CD4-positive, alpha-beta memory T cell (primary cell): ENCODE measurements around the gene HCK. TPM values are rescaled to one million over a fixed set of nuclear protein-coding genes. Genes with fewer than 3 reads are reported as not detected.

ENCODE experiments used
- CTCF ChIA-PET: fragments of 350-600 bp; sonication (Branson Sonifier 250); formaldehyde crosslinking; loops from one replicate; lab custom pipeline; 2021; ENCODE audit warnings: inconsistent platforms; ENCODE audit not compliant: partially characterized antibody; lab: Charles Lee
- POLR2A ChIA-PET: fragments of 350-600 bp; sonication (Branson Sonifier 250); formaldehyde crosslinking; loops from one replicate; lab custom pipeline; 2021; ENCODE audit not compliant: partially characterized antibody; lab: Charles Lee
- DNase-seq, 5 donors: peaks; one replicate each; pipeline versions ENCODE4 v3.0.0 to v3.0.0-alpha.2; 2020 to 2022; ENCODE audit warnings: mixed read lengths in 1 of 5
- H3K27ac ChIP-seq: one replicate; pipeline ENCODE4 v1.7.0; 2013; ENCODE audit warnings: low read depth, low read length
- H3K27me3 ChIP-seq: 2 replicates; pipeline ENCODE4 v1.7.0; 2013; ENCODE audit warnings: mild to moderate bottlenecking, low read length, moderate library complexity; ENCODE audit not compliant: insufficient read depth
- H3K36me3 ChIP-seq: 2 replicates; pipeline ENCODE4 v1.7.0; 2013; ENCODE audit warnings: mild to moderate bottlenecking, low read length, moderate library complexity; ENCODE audit not compliant: insufficient read depth
- H3K4me1 ChIP-seq: 2 replicates; pipeline ENCODE4 v1.7.0; 2013; ENCODE audit warnings: mild to moderate bottlenecking, low read length, moderate library complexity; ENCODE audit not compliant: insufficient read depth
- H3K4me3 ChIP-seq, 2 donors: one replicate each; pipeline ENCODE4 v1.7.0; 2013; ENCODE audit warnings: low read length in 2 of 2, mild to moderate bottlenecking in 1 of 2
- H3K9me3 ChIP-seq, 2 donors: one replicate each; pipeline ENCODE4 v1.7.0; 2013; ENCODE audit warnings: low read length in 2 of 2, control low read depth in 1 of 2; ENCODE audit not compliant: control insufficient read depth in 1 of 2
- H3K27ac Mint-ChIP-seq, 7 donors: one replicate each; pipeline ENCODE4 v1.8.0; 2020 to 2021; ENCODE audit warnings: mixed read lengths in 7 of 7, mild to moderate bottlenecking in 6 of 7, inconsistent platforms in 3 of 7, moderate library complexity in 3 of 7
- H3K27me3 Mint-ChIP-seq, 2 donors: one replicate each; pipeline ENCODE4 v1.8.0; 2020 to 2021; ENCODE audit warnings: mixed read lengths in 2 of 2
- H3K36me3 Mint-ChIP-seq, 2 donors: one replicate each; pipeline ENCODE4 v1.8.0; 2020 to 2021; ENCODE audit warnings: mixed read lengths in 2 of 2, inconsistent platforms in 1 of 2, mild to moderate bottlenecking in 1 of 2
- H3K4me1 Mint-ChIP-seq, 4 donors: one replicate each; pipeline ENCODE4 v1.8.0; 2020 to 2021; ENCODE audit warnings: mixed read lengths in 4 of 4, mild to moderate bottlenecking in 1 of 4
- H3K4me3 Mint-ChIP-seq, 8 donors: one replicate each; pipeline ENCODE4 v1.8.0; 2020 to 2021; ENCODE audit warnings: mixed read lengths in 8 of 8, mild to moderate bottlenecking in 7 of 8, moderate library complexity in 6 of 8, inconsistent platforms in 3 of 8
- H3K9me3 Mint-ChIP-seq, 8 donors: one replicate each; pipeline ENCODE4 v1.8.0; 2020 to 2021; ENCODE audit warnings: mixed read lengths in 8 of 8, mild to moderate bottlenecking in 5 of 8, inconsistent platforms in 3 of 8, moderate library complexity in 1 of 8
- intact Hi-C: fragments of 100-400 bp; cut with micrococcal nuclease; formaldehyde crosslinking; loops from one replicate; pipeline ENCODE4 v1.15.1; 2023
- polyA plus RNA-seq, 2 donors: library from polyadenylated mRNA; unstranded; fragments of 300-500 nt; fragmentation: Illumina TruSeq; gene quantifications; one replicate each; pipeline ENCODE4 v1.2.3, GENCODE V29; 2021
- total RNA-seq, 2 experiments: library from RNA; stranded (reverse); gene quantifications; one replicate each; pipeline ENCODE4 v1.2.3, GENCODE V29; 2021

HCK gene
- total and polyA plus RNA-seq, 4 experiments from 2014 or later, result 0.09 to 1.3 (median 0.75) TPM

GRCh38 chr20:32050851-32051556, 1.0 kb upstream of the HCK start:
- Histone ChIP-seq H3K27ac (no peak overlapping the region), H3K36me3 (no peaks in the 10 kb centered on the region), H3K4me3 (no peak overlapping the region)

GRCh38 chr20:32051720-32052089, 337 bp upstream of the HCK start:
- DNase-seq, result no peak
- H3K4me3 ChIP-seq, result no peak overlapping the region
- H3K27ac ChIP-seq, result no peak overlapping the region
- Mint-ChIP-seq H3K9me3 (peaks cover 0 to 3% (median 0%) of the 10 kb centered on the region in 8 donors), H3K4me1 (peaks cover 13 to 22% (median 18%) of the 10 kb centered on the region in 4 donors), H3K27me3 (peaks cover 43 to 54% of the 10 kb centered on the region in 2 donors), H3K4me3 (peak overlapping the region; percentile 42 to 85 (median 73)), H3K36me3 (no peaks in the 10 kb centered on the region), H3K27ac (peak overlapping the region in 1 of 7 donors; percentile 35)
- H3K27me3 ChIP-seq, result peaks cover 21% of the 10 kb centered on the region
- intact Hi-C loops, result no loop called here
- ChIA-PET CTCF (no interaction called here), POLR2A (no interaction called here)
- H3K36me3 ChIP-seq, result no peaks in the 10 kb centered on the region
- peaks cover 20% of the 10 kb centered on the region for H3K4me1 ChIP-seq
- H3K9me3 ChIP-seq, result no peaks in the 10 kb centered on the region

More at GRCh38 chr20:32050851-32051556, 1.0 kb upstream of the HCK start:
- ChIA-PET CTCF (no interaction called here), POLR2A (no interaction called here)
- H3K27me3 Mint-ChIP-seq, result peaks cover 47 to 57% of the 10 kb centered on the region in 2 donors
- H3K4me1 Mint-ChIP-seq, result peaks cover 13 to 22% (median 18%) of the 10 kb centered on the region in 4 donors
- H3K9me3 Mint-ChIP-seq, result peaks cover 0 to 5% (median 0%) of the 10 kb centered on the region in 8 donors
- H3K27ac Mint-ChIP-seq, result no peak overlapping the region
- peaks cover 21% of the 10 kb centered on the region for H3K27me3 ChIP-seq
- H3K9me3 ChIP-seq, result no peaks in the 10 kb centered on the region
- DNase-seq, result no peak
- peaks cover 20% of the 10 kb centered on the region for H3K4me1 ChIP-seq
- H3K4me3 Mint-ChIP-seq, result peak overlapping the region in 6 of 8 donors; percentile 42 to 85 (median 73)
- H3K36me3 Mint-ChIP-seq, result no peaks in the 10 kb centered on the region
- intact Hi-C loops, result no loop called here

- DNase-seq, result no peak
- H3K36me3 Mint-ChIP-seq, result no peaks in the 10 kb centered on the region
- intact Hi-C loops, result no loop called here
- Histone ChIP-seq H3K27me3 (peaks cover 21% of the 10 kb centered on the region), H3K36me3 (no peaks in the 10 kb centered on the region), H3K4me3 (no peak overlapping the region), H3K27ac (no peak overlapping the region), H3K9me3 (no peaks in the 10 kb centered on the region), H3K4me1 (peaks cover 20% of the 10 kb centered on the region)
- peaks cover 0 to 3% (median 0%) of the 10 kb centered on the region in 8 donors for H3K9me3 Mint-ChIP-seq
- CTCF ChIA-PET, result no interaction called here
- POLR2A ChIA-PET, result no interaction called here
- peaks cover 39 to 56% of the 10 kb centered on the region in 2 donors for H3K27me3 Mint-ChIP-seq
- no peak overlapping the region for H3K27ac Mint-ChIP-seq
- peak overlapping the region; percentile 24 to 72 (median 46) for H3K4me3 Mint-ChIP-seq
- H3K4me1 Mint-ChIP-seq, result peaks cover 13 to 22% (median 18%) of the 10 kb centered on the region in 4 donors
These were observed 828 bp downstream of the HCK start for GRCh38 chr20:32052778-32053362.

GRCh38 chr20:32053648-32054047, 1.6 kb downstream of the HCK start:
- CTCF ChIA-PET, result no interaction called here
- Histone ChIP-seq H3K27ac (no peak overlapping the region), H3K4me3 (no peak overlapping the region), H3K4me1 (peaks cover 20% of the 10 kb centered on the region), H3K36me3 (no peaks in the 10 kb centered on the region), H3K27me3 (peaks cover 21% of the 10 kb centered on the region), H3K9me3 (no peaks in the 10 kb centered on the region)
- intact Hi-C loops, result no loop called here
- H3K27ac Mint-ChIP-seq, result no peak overlapping the region
- H3K4me3 Mint-ChIP-seq, result no peak overlapping the region
- POLR2A ChIA-PET, result no interaction called here
- DNase-seq, result no peak
- H3K36me3 Mint-ChIP-seq, result no peaks in the 10 kb centered on the region
- peaks cover 13 to 22% (median 18%) of the 10 kb centered on the region in 4 donors for H3K4me1 Mint-ChIP-seq
- H3K9me3 Mint-ChIP-seq, result peaks cover 0 to 3% (median 0%) of the 10 kb centered on the region in 8 donors
- H3K27me3 Mint-ChIP-seq, result peaks cover 41 to 54% of the 10 kb centered on the region in 2 donors

GRCh38 chr20:32056708-32057483, 4.9 kb downstream of the HCK start:
- no peak for DNase-seq
- Mint-ChIP-seq H3K27me3 (peaks cover 29 to 48% of the 10 kb centered on the region in 2 donors), H3K27ac (no peak overlapping the region), H3K4me1 (peaks cover 4 to 8% (median 6%) of the 10 kb centered on the region in 4 donors), H3K4me3 (no peak overlapping the region), H3K36me3 (no peaks in the 10 kb centered on the region), H3K9me3 (no peaks in the 10 kb centered on the region)
- intact Hi-C loops, result no loop called here
- H3K27ac ChIP-seq, result no peak overlapping the region
- no peaks in the 10 kb centered on the region for H3K36me3 ChIP-seq
- no peak overlapping the region for H3K4me3 ChIP-seq
- ChIA-PET CTCF (no interaction called here), POLR2A (no interaction called here)
- H3K9me3 ChIP-seq, result no peaks in the 10 kb centered on the region
- peaks cover 12% of the 10 kb centered on the region for H3K4me1 ChIP-seq
- peaks cover 15% of the 10 kb centered on the region for H3K27me3 ChIP-seq

GRCh38 chr20:32057656-32058184, 5.7 kb downstream of the HCK start:
- Histone ChIP-seq H3K27me3 (peaks cover 10% of the 10 kb centered on the region), H3K9me3 (no peaks in the 10 kb centered on the region), H3K27ac (no peak overlapping the region), H3K4me3 (no peak overlapping the region), H3K36me3 (no peaks in the 10 kb centered on the region), H3K4me1 (peaks cover 4% of the 10 kb centered on the region)
- H3K36me3 Mint-ChIP-seq, result no peaks in the 10 kb centered on the region
- DNase-seq, result no peak
- peaks cover 2 to 4% (median 3%) of the 10 kb centered on the region in 4 donors for H3K4me1 Mint-ChIP-seq
- H3K9me3 Mint-ChIP-seq, result no peaks in the 10 kb centered on the region
- CTCF ChIA-PET, result no interaction called here
- peaks cover 31 to 51% of the 10 kb centered on the region in 2 donors for H3K27me3 Mint-ChIP-seq
- POLR2A ChIA-PET, result no interaction called here
- intact Hi-C loops, result no loop called here
- no peak overlapping the region for H3K27ac Mint-ChIP-seq
- H3K4me3 Mint-ChIP-seq, result no peak overlapping the region

GRCh38 chr20:32059189-32059588, 7.1 kb downstream of the HCK start:
- Histone ChIP-seq H3K36me3 (no peaks in the 10 kb centered on the region), H3K4me1 (no peaks in the 10 kb centered on the region), H3K27me3 (peaks cover 5% of the 10 kb centered on the region), H3K4me3 (no peak overlapping the region), H3K27ac (no peak overlapping the region), H3K9me3 (no peaks in the 10 kb centered on the region)
- no peak for DNase-seq
- Mint-ChIP-seq H3K27me3 (peaks cover 23 to 44% of the 10 kb centered on the region in 2 donors), H3K36me3 (no peaks in the 10 kb centered on the region), H3K4me3 (no peak overlapping the region), H3K9me3 (no peaks in the 10 kb centered on the region), H3K27ac (no peak overlapping the region), H3K4me1 (no peaks in the 10 kb centered on the region)
- intact Hi-C loops, result no loop called here
- CTCF ChIA-PET, result no interaction called here
- POLR2A ChIA-PET, result no interaction called here
